ENCODE measurements around the gene CISH. TPM values are rescaled to one million over a fixed set of nuclear protein-coding genes. Genes with fewer than 3 reads are reported as not detected.

Gene CISH
- total and polyA plus RNA-seq, 3 donors from 2014 or later, result 1.3 to 5.8 (median 3.7) TPM

DNA sequence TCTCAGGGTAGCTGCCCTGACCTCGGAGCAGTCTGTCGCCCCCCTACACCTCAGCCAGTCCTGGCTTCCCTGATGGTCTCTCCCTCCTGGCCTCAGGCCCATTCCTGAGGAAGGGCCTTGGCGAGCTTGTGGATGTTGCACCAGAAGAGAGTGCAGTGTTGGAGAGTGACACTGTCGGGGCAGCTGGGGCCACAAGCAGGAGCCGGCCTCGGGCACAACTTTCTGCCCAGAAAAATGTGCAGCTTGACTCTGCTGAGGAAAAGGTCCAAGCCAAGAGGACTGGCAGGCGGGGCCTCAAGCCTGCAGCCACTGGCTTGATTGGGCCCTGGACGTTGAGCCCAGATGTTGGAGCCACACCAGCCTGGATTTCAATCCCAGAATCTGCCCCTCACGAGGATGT, 29.5 kb downstream of the CISH start:
- intact Hi-C loops (cut with DNase I; ENCODE audit: low total_unique reads), result no loop called here
- Histone ChIP-seq H3K9me3 (no peaks in the 10 kb centered on the region), H3K4me3 (no peak overlapping the region), H3K27ac (no peak overlapping the region), H3K4me1 (peaks cover 6% of the 10 kb centered on the region), H3K27me3 (no peaks in the 10 kb centered on the region), H3K36me3 (ENCODE audit: low read depth, missing control alignments) (no peaks in the 10 kb centered on the region)
- no peak for TF ChIP-seq POLR2A (IDR thresholded peaks at IDR 0.05)
- TF ChIP-seq, protein P1, sequence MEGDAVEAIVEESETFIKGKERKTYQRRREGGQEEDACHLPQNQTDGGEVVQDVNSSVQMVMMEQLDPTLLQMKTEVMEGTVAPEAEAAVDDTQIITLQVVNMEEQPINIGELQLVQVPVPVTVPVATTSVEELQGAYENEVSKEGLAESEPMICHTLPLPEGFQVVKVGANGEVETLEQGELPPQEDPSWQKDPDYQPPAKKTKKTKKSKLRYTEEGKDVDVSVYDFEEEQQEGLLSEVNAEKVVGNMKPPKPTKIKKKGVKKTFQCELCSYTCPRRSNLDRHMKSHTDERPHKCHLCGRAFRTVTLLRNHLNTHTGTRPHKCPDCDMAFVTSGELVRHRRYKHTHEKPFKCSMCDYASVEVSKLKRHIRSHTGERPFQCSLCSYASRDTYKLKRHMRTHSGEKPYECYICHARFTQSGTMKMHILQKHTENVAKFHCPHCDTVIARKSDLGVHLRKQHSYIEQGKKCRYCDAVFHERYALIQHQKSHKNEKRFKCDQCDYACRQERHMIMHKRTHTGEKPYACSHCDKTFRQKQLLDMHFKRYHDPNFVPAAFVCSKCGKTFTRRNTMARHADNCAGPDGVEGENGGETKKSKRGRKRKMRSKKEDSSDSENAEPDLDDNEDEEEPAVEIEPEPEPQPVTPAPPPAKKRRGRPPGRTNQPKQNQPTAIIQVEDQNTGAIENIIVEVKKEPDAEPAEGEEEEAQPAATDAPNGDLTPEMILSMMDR (IDR thresholded peaks at IDR 0.05), result no peak
- no peak for DNase-seq
- 68 to 69% methylated on average over 8 to 9 of the region's 9 CpGs for WGBS, 2 donors

DNA sequence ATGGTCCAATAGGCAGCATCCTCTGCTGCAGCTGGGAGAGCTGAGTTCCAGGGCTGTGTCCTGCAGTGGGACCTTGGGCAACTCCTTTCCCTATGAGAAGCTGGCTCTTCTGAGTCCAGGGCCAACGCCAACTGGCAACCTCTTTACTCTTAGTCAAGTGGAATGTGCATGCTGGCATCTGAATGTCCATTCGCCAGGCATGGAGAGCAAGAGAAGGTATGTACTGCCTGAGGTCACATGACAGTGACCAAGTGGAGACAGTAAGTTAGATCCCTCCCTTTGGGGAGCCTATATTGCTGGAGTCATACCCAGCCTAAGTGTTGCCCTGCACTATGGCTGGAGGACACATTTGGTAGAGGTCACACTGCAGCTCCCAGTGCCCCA, 30.1 kb downstream of the CISH start:
- Histone ChIP-seq H3K27me3 (no peaks in the 10 kb centered on the region), H3K4me1 (peaks cover 6% of the 10 kb centered on the region), H3K4me3 (no peak overlapping the region), H3K27ac (no peak overlapping the region), H3K36me3 (ENCODE audit: low read depth, missing control alignments) (no peaks in the 10 kb centered on the region), H3K9me3 (no peaks in the 10 kb centered on the region)
- intact Hi-C loops (cut with DNase I; ENCODE audit: low total_unique reads), result no loop called here
- no peak for TF ChIP-seq POLR2A (IDR thresholded peaks at IDR 0.05)
- TF ChIP-seq, protein P1 (IDR thresholded peaks at IDR 0.05), result no peak
- WGBS, 2 donors, result 100% methylated on average over 1 to 2 of the region's 2 CpGs
- no peak for DNase-seq

DNA sequence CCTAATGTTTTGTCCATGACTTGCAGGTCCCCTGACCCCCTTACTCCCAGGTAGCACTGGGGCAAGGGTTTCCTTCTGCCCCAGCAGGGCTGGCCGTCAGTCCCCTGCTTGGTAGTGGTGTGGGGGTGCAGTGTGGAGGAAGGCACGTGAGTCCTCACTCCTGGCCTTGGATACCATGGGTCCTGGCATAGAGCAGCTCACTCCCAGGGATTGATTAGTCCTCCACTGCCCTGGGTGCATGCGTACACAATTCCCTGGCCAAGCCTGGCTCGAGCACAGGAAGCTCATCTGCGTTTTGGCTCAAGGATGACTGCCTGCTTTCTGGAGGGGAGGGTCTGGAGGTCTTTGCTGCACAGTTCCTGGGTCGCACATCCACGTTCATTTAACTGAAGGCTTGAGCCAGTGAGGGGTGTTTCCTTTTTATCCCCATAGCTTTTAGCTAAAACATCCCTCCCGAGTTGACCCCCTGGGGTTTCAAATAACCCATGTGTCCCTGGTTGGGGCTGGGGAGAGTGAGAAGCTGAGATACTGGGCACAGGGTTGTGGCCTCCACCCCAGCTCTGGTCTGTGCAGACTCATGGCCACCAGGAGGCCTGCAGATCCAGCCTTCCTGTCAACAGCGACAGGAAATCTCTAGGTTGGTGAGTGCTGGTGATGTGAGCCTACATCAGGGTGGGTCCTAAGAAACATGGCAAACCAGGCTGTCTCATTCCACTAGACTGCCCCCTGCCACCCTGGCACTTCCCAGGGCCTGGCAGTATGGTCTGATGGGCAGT, 30.7 kb downstream of the CISH start:
- peaks cover 6% of the 10 kb centered on the region for H3K4me1 ChIP-seq
- no peak overlapping the region for H3K4me3 ChIP-seq
- intact Hi-C loops (cut with DNase I; ENCODE audit: low total_unique reads), result no loop called here
- H3K36me3 ChIP-seq (ENCODE audit: low read depth, missing control alignments), result no peaks in the 10 kb centered on the region
- H3K27me3 ChIP-seq, result no peaks in the 10 kb centered on the region
- WGBS, 2 donors, result 72 to 83% methylated on average over 9 of the region's 9 CpGs
- no peak for DNase-seq
- H3K27ac ChIP-seq, result no peak overlapping the region
- no peak for TF ChIP-seq POLR2A (IDR thresholded peaks at IDR 0.05)
- TF ChIP-seq, protein P1 (IDR thresholded peaks at IDR 0.05), result no peak
- no peaks in the 10 kb centered on the region for H3K9me3 ChIP-seq

DNA sequence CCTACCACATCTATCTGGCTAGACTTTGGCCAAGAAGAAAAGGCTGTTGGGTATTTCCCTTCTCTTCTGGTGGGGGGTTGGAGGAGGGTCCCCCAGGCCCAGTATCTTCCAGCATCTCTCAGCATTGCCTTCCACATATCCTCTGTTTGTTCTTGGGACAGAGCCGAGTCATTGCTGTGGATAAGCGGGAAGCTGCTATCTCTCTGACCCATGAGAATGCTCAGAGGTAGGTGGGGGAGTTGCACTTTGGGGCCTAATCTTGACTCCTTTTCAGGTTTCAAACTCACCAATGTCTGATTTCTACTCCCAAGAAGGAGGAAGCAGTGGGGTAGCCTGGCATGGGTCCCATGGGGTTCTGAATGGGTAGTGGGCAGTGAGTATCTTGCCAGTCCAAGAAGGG, 34.2 kb downstream of the CISH start:
- no peaks in the 10 kb centered on the region for H3K4me1 ChIP-seq
- H3K9me3 ChIP-seq, result no peaks in the 10 kb centered on the region
- TF ChIP-seq, protein P1 (IDR thresholded peaks at IDR 0.05), result no peak
- TF ChIP-seq POLR2A (IDR thresholded peaks at IDR 0.05), result no peak
- H3K27ac ChIP-seq, result no peak overlapping the region
- WGBS, 2 donors, result 66 to 94% methylated on average over 2 of the region's 2 CpGs
- intact Hi-C loops (cut with DNase I; ENCODE audit: low total_unique reads), result no loop called here
- no peak for DNase-seq
- H3K36me3 ChIP-seq (ENCODE audit: low read depth, missing control alignments), result no peaks in the 10 kb centered on the region
- H3K27me3 ChIP-seq, result no peaks in the 10 kb centered on the region
- H3K4me3 ChIP-seq, result no peak overlapping the region

DNA sequence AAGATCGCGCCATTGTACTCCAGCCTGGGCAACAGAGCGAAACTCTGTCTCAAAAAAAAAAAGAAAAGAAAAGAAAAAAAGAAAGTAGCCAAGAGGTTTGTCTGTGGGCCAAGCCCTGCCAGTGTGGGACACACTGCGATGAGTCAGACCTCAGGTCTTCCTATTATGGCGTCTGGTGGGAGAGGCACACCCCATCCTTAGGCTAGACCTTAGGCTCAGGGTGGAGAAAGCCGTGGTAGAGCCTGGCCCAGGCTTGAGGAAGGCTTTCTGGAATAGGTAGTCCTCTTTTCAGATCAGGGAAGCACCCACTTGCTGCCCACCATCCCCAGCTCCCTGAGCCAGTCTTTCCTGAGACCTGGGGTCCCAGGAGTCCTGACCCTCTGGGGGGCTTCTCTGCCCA, 36.2 kb downstream of the CISH start:
- no peak for TF ChIP-seq POLR2A (IDR thresholded peaks at IDR 0.05)
- TF ChIP-seq, protein P1 (IDR thresholded peaks at IDR 0.05), result no peak
- intact Hi-C loops (cut with DNase I; ENCODE audit: low total_unique reads), result no loop called here
- Histone ChIP-seq H3K4me3 (no peak overlapping the region), H3K36me3 (ENCODE audit: low read depth, missing control alignments) (no peaks in the 10 kb centered on the region), H3K9me3 (no peaks in the 10 kb centered on the region), H3K27ac (no peak overlapping the region), H3K27me3 (no peaks in the 10 kb centered on the region), H3K4me1 (peaks cover 3% of the 10 kb centered on the region)
- DNase-seq, result no peak
- 95% methylated on average over 6 of the region's 6 CpGs for WGBS, 2 donors

All from testis (tissue), 3 donors.